K562 (cell line): ENCODE measurements around the gene EZH2. TPM values are rescaled to one million over a fixed set of nuclear protein-coding genes. Genes with fewer than 3 reads are reported as not detected.
A peak's percentile ranks its signal among the peaks of the same experiment; 100 is the strongest.

Experiments used
- ZBTB40 ChIP-seq, 2 experiments: fragments of 450-650 bp in 1 of 2; sonication (generic) in 1 of 2; formaldehyde crosslinking in 1 of 2; IDR thresholded peaks; 2 replicates each; pipeline versions ENCODE4 v1.7.1 to v1.9.0; 2016 to 2022; ENCODE audit warnings: inconsistent platforms in 1 of 2, mild to moderate bottlenecking in 1 of 2, missing genetic modification reagents in 1 of 2
- polyA plus RNA-seq, 8 experiments: library from polyadenylated mRNA; depleted of rRNA in 4 of 8; stranded (reverse) in 5 of 8; unstranded in 3 of 8; fragments of >200 nt; fragmentation: Nextera tagmentation in 2 of 8; fragmentation: Illumina TruSeq in 1 of 8; extraction: Ambion mirVana in 2 of 8; extraction: Trizol in 1 of 8; gene quantifications; 2 replicates each; pipeline versions ENCODE4 v1.2.1 to v1.2.3, GENCODE V29; 2011 to 2014; ENCODE audit warnings: inconsistent platforms in 1 of 8, missing spikeins in 1 of 8
- total RNA-seq, 7 experiments: library from RNA; depleted of rRNA in 6 of 7; stranded (reverse); fragments of >200 nt in 6 of 7; fragmentation: Illumina TruSeq in 2 of 7; extraction: Trizol in 2 of 7; gene quantifications; 2 replicates each; pipeline versions ENCODE4 v1.2.1 to v1.2.3, GENCODE V29; 2011 to 2021; ENCODE audit warnings: low replicate concordance in 1 of 7

Gene EZH2
- total and polyA plus RNA-seq, 9 of the 15 experiments (the other 6 are each of a cell fraction or from before 2014, with no cell fraction given) = 48.7 to 175 (median 98.6) TPM

GRCh38 chr7:148824864-148825263 lies 59.2 kb downstream of the EZH2 start (continued):
- TF ChIP-seq ZBTB40 (IDR thresholded peaks at IDR 0.05) (peak; percentile 80), ZBTB40 (CRISPR knock-in tag; IDR thresholded peaks at IDR 0.05) (peak; percentile 56; the same call in 1 of the 2 replicates)
